DMS53 treated with DMSO at 0.1 percent for 48 hours (cell line): ENCODE measurements around the gene SOX14.
A peak's percentile ranks its signal among the peaks of the same experiment; 100 is the strongest.

Experiments
- DNase-seq: peaks from one replicate; lab custom pipeline; 2025; ENCODE audit not compliant: unreplicated experiment; lab: John Stamatoyannopoulos, UW

The SOX14 gene

DNA sequence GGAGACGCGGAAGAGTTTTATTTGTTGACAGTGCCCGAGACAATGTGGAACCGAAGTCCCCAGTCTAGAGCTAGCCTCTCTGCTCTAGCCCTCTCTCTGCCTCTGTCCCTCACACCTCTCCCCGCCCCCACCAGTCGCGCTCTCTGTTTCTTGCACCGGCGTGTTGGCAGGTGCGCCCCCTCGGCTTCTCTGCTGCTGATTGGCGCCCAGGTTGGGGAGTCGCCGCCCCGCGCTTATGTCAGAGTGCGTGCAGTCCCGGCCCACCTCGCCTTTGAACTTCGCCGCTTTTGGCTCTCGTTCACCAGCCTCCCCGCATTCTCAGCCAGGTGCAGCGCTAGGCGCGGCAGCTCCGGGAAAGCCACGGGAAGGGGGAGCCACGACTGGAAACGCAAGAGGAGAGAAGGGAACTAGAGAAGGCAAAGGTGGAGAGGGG, at the start of gene SOX14:
Gene SOX14 (plus strand): TSS at position 315 of the 433 bp plus-strand sequence. CDS start 470 bp downstream, outside the sequence.
- peak; percentile 79 for DNase-seq

DNA sequence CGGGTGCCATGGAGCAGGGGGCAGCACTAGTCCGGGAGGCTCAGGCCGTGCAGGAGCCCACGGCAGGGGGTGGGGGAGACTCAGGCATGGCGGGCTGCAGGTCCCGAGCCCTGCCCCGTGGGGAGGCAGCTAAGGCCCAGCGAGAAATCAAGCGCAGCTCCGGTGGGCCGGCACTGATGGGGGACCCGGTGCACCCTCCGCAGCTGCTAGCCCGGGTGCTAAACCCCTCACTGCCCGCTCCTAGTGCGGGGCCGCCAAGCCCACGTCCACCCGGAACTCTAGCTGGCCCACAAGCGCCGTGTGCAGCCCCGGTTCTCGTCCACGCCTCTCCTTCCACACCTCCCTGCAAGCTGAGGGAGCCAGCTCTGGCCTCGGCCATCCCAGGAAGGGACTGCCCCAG, 49.6 kb upstream of the SOX14 start:
- no peak for DNase-seq

DNA sequence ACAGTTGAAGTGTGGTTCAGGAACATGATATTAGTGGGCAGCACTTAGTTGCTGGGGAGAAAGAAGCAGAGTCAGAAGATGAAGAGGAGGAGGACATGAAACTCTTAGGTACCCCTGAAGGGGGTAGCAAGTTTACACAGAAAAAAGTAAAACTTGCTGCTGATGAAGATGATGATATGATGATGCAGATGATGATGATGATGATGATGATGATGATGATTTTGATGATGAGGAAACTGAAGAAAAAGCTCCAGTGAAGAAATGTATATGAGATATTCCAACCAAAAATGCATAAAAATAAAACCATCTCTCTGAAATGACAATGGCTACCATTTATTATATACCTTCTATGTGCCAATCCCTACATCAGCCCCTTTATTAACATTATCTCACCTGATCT, 39.9 kb upstream of the SOX14 start:
- DNase-seq, result no peak

DNA sequence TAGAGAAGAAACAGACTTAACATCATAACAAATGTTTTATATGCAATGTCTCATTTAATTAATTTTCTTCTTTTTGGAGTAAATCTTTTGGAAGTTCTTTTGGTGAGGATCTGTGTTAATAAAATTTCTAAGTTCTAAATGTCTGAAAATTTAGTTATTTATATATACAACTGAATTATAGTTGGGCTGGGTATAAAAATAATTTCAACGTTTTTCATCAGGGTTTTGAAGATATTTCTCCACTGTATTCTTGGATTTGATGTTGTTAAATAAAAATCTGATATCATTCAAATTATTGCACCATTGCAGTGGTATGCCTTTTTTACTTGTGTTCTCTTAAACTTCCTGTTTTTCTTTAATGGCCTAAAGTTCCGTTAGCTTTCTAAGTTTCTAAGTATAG, 26.9 kb upstream of the SOX14 start:
- no peak for DNase-seq

DNA sequence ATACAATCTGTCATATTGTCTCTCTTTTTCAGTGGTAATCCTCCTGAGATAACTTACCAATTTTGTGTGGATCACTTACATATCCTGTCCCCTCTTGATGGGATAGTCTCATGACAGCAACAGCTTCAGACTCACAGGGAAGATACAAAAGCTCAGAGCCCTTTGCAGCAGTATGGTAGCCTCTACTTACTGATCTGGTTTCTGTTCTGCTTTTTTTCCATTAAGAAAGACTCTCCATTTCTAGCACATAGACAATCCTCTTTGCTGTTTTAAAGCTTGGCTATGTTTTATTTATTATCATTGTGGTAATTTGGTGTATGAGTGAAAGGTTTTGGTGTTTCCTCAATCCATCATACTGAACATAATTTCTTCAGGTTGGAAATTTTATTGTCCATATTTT, 25.4 kb upstream of the SOX14 start:
- no peak for DNase-seq

DNA sequence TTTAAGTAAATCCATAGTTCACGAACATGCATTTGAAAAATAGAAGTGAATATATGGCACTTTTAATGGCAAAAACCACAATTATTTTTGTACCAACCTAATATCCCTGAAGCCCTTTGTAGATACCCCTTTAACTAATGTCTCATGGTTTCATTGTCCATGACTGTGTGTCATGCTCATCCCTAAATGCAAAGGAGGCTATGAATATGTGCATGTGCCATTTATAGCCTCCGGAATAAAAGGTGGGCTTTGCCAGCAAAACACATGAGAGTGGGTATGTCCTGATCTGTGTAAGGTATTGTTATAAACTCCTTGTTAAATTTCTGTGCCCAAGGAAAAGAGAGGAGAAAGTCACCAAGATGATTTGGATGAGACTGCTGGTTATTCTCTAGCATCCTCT, 20.5 kb upstream of the SOX14 start:
- no peak for DNase-seq

DNA sequence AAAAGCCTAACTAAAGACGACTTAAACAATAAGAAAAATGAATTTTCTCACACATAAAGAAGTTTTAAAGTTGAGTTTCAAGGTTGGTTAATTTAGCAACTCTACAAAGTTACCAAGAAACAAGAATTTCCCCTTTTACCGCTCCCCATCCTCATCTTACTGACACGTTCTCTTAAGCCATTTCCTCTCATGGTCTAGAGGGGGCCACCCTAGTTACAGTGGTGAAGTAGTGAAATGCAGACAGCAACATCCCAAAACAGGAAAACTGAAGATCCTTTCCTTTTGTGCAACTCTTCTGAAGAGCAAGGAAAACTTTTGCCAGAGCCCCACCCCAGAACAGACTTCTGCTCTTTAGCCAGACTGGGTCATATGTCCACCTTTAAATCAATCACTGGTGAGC, 17.3 kb upstream of the SOX14 start:
- no peak for DNase-seq

DNA sequence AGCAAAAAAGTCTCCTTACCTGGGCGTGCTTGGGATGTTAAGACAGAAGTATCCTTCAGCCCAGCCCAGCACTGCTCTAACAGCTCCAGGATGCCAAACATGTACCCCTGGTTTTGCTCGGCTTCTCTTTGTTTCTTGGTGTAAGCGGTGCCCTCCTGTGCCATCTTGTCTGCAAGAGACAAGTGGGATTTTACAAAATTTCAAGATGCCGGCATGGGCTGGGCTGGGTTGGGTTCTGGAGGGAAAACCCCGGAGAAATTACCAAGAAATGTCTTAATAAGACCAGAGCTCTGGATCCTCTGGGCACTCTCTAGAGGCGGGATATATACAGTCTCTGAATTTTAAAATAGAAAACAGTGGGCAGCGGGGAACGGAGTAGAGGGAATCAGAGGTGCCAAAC, 4.6 kb upstream of the SOX14 start:
- no peak for DNase-seq

DNA sequence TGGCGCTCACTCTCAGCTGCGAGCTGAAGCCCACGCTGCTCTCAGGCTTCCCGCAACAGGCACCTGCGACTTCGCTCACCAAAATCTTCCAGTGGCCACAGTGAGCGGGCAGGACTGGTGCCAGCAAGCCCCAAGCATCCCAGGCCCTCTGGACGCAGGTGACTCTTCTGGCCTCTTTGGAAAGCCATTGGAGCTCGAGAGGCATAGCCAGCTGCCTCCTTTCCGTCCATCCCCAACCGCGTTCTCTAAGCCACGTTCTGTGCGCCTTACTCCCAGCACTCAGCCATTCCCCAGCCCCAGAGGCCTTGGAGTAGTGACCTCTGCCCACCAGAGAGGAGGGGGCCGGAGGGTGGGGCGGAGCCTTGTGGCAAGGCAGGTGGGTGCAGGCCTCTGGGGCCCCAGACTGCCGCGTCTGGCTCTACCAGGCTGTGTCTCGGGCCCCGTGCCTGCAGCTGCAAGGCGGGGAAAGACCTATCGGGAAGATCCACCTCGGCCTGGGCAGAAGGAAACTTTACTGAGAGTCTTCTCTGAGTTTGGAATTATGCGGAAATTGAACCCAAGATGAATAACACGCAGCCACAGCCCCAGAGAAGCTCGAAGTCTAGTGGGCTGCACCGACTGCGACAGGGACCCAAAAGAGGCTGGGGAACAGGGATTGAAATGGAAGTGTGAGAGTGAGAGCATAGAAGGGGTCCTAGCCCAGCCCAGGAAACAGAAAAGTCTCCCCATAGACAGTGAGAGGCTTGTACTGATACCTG, 3.6 kb upstream of the SOX14 start:
- DNase-seq, result no peak

DNA sequence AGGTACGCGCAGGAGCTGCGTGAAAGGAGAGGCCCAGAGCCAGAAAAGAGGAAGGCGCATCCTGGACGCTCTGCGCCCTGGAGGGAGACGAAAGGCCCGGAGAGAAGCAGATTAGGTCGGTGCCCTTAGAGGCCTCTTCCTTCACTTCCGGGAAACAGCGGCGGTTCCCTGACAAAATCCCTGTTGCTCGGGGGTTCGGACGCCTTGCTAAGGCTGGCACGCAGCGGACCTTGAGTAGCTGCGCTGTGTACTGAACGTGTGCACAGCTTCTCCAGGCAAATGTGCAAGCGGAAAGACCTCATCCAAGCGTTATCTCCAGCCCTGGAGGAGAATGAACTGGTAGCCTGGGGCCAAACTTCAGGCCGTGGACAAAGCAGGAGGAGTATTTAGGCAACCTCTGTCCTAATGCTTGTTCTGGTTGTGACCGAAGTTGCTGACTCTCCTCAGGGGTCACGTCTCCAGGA, 3.0 kb upstream of the SOX14 start:
- DNase-seq, result no peak

DNA sequence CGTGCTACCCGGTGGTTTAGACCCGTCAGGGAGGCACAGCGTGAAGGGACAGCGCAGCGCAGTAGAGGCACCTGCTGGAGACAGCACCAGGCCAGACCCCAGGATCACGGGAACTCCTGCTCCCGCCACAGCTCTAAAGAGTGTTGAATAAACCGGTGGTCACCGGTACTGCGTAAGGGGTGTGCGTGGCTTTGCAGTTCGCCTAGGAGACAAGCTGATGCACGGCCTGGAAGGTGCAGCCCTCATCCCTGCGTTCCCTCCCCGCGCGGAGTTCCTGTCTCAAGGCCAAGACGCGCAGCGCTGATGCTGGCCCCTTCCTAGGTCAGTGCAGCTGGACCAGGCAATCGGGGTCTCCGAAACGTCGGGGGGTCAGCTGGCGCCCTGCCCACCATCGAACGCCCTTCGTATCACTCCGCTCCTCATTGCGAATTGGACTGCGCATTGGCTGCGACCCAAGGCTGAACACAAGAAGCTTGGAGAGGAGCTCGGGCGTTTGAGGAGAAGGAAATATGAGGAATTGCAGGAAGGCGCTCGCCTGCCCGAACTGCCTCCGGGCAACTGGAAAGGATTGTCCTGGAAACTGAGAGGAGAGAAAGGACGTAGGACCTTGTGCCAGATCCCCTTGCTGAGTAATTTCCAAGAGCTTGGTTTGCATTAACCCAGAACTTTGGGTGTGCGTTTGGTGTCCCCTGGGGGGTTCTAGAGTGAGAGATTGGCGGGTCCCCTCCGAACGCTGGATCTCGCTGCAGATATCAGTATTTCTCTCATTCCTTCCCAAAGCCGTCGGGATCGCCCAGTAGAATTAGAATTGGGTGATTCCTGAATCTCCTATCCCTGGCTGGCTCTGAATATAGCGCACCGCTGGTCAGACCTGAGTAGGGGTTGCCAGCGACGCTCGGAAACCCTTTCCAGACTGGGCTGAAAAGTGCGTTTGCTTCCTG, 2.3 kb upstream of the SOX14 start:
- DNase-seq, result no peak

DNA sequence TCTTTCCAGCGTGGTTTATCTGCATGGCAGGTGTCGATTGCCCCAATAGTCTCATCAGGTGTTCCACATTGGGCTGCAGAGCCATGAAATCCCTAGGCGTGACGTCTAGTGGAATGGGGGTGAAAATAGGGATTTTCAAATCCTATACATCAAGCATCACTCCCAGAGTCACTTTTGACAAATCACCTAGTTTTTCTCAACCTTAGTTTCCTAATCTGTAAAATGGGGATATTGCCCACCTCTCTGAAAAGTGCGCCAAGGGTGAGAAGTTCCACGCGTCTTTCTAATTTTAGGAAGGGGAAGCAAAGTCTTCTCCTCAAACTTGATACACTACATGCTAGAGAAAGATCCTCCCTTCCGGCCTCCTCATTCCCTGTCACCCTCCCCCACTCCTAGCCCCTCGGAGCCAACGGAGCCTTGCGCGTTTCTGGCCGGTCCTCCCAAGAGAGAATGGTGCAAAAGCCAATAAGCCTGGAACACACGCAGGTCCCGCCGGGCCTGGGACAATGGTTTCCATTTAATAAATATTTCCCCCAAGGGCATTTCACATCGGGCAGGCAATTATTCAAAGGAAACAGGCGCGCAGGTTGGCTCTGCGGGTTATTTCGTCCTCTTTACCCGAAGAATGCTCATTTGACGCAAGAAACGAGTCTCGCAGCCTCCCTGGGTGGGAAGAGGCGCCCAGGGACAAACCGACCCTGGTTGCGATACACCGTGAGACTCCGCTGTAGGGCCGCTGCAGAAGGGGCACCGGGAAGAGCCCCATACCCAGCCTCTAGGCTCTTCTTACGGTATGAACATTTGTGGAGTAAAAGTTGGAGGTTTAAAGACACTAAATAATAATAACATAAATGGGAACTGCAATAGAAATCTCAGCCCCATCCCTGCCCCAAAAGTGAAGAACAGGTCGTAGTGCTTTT, 1.2 kb upstream of the SOX14 start:
- DNase-seq, result no peak

DNA sequence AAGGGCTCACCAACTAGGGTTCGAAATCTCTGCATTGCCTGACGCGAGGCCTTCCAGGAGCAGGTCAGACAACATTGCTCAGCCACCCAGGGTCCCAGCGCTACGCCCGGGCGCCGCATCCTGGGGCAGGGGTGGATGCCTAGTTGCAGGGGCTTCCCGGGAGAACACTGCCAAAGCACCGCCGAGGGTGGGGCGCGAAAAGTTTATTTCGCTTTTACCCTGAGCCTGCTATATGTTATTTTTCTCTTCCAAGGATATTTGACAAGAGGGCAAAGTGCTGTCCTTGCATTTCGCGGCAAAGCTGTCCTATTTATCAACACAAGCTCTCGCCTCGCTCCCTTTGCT, 549 bp upstream of the SOX14 start:
- DNase-seq, result no peak

DNA sequence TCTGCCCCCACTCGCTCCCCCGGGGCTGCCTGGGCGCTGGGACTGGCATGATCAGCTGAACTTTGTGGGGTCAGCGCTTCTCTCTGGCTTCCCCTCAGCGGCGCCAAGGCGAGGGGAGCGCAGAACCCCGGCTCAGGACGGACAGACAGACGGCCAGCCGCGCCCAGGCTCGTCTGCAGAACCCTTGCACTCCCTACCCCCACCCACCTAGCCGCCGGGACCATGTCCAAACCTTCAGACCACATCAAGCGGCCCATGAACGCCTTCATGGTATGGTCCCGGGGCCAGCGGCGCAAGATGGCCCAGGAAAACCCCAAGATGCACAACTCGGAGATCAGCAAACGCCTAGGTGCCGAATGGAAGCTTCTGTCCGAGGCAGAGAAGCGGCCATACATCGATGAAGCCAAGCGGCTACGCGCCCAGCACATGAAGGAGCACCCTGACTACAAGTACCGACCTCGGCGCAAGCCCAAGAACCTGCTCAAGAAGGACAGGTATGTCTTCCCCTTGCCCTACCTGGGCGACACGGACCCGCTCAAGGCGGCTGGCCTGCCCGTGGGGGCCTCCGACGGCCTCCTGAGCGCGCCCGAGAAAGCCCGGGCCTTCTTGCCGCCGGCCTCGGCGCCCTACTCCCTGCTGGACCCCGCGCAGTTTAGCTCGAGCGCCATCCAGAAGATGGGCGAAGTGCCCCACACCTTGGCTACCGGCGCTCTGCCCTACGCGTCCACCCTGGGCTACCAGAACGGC, 621 bp downstream of the SOX14 start:
- DNase-seq, result no peak

DNA sequence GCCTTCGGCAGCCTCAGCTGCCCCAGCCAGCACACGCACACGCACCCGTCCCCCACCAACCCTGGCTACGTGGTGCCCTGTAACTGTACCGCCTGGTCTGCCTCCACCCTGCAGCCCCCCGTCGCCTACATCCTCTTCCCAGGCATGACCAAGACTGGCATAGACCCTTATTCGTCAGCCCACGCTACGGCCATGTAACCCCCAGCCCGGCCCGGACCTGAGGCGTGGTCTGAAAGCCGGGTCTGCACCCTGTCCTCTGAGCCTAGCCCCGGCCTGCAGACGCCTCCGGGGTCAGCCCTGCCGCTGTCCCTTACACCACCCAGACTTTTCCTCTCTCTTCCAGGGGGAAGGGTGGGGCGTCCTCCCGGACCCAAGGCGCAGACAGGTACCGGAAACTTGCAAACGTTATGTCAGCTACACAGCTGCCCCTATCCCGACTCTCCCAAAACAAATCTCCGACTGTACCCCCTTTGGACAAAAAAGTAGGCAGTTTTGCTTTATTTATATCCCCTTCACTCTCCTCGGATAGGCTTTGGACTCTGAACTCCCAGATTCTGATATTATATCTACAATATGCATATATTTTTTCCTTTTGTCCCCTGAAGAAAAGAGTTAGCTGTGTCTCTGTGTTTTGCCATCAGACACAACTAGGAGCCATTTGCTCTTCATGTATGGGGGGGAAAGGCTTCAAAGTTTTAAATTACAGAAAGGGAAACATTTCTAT, 1.4 kb downstream of the SOX14 start:
- DNase-seq, result no peak

DNA sequence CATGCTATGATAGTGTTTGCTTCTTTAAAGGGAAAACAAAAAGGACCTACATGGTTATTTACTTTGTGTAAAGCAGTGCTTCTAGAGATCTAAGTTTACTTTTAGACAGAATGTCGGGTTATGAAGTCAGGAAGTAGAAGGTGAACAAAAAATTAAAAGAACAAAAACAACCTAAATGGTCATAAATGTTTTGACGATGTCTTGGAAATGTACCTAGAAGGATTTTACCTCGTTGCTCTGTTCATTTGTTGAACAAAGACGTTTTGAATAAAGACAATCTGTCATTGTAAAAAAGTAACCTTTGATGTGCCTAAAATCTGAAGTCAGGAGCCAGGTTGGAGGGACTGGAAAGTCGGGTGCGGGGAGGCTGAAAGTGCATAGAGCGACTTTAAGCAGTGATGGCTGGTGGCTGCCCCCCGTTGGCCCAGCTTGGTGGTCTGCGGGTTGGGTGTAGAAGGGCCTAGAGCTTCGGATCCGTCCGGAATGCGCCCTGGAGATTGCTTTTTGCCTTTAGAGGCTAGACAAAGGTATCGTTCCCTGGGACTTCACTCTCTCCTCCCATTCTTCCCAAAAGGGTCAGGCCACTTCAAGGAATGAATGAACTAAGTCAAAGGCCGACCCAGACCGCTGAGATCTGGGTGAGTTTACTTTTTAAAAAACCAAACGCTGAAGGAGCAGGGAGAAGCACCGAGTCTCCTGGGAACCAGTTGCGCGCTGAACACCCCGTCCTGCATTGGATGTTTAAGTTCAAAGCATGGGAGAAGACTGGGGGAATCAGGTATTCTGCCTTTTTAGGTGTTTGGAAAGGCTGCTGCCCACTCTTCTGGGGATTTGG, 2.1 kb downstream of the SOX14 start:
- DNase-seq, result no peak

DNA sequence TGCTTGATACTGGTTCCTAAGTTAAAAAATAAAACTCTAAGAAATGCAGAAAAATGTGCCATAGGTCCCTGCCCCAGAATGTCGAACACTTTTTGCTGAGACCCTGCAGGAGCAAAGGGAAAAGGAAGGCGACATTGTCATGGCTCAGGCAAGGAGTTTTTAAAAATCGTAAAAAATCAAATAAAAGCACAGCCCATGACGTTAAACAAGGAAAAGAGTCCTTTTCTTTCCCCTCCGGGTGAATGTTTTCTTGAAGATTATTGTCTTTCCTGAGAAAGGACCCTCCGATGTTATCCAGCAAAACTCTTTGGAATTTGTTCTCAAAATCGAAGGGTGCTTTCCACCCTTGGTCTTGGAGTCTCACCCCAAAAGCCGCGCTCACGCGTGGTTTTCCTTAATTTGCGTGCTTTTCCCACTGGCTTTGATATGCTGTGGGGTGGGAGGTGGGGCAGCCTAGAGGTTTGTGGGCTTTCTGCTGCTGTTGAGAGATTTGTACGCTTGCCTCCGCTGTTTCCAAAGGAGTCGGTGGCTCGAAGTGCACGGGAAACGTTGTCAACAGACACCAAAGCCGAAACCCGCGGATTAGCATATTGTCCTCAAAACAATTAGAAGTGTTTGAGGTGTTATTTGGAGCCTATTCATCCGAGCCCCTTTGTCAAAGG, 2.9 kb downstream of the SOX14 start:
- DNase-seq, result no peak
